Caco-2 (cell line): ENCODE data around the gene C16orf54. TPM values are rescaled to one million over a fixed set of nuclear protein-coding genes. Genes with fewer than 3 reads are reported as not detected.
"Not testable (repeated sequence)": the region's sequence is repeated elsewhere in the genome, so short reads cannot be mapped to it uniquely, and the experiment has no call there.

Source experiments
- BruUV-seq: library from RNA; stranded (reverse); fragments of 400-500 nt; replicated peaks from 2 replicates; lab custom pipeline; 2021; lab: Mats Ljungman, UMichigan
- CTCF ChIA-PET: fragments of 300-600 bp; sonication (Branson Sonifier 250); formaldehyde crosslinking; loops from one replicate; lab custom pipeline; 2022; ENCODE audit warnings: antibody characterized with exemption; lab: Charles Lee
- POLR2A ChIA-PET: fragments of 300-600 bp; sonication (Branson Sonifier 250); formaldehyde crosslinking; loops from one replicate; lab custom pipeline; 2022; ENCODE audit warnings: antibody characterized with exemption; lab: Charles Lee
- DNase-seq, 2 experiments: peaks; one replicate each; pipeline versions ENCODE4 v3.0.0 to v3.0.0-alpha.2; 2020 to 2022
- H3K27me3 ChIP-seq: replicated peaks from 2 replicates; pipeline ENCODE4 v1.6.0; 2011; ENCODE audit warnings: low read length; ENCODE audit not compliant: control insufficient read depth, insufficient read depth
- H3K36me3 ChIP-seq: 2 replicates; pipeline ENCODE4 v1.5.1; 2011; ENCODE audit warnings: low read length; ENCODE audit not compliant: control insufficient read depth, insufficient read depth
- H3K4me1 ChIP-seq: fragments of 250-450 bp; sonication (Bioruptor Pico); 2 replicates; pipeline ENCODE4 v1.5.1; 2020; ENCODE audit warnings: mild to moderate bottlenecking
- H3K4me3 ChIP-seq: 2 replicates; pipeline ENCODE4 v1.5.1; 2011; ENCODE audit warnings: low read depth, mild to moderate bottlenecking, control low read depth, low read length
- H3K9me3 ChIP-seq: fragments of 250-450 bp; sonication (Bioruptor Pico); 2 replicates; pipeline ENCODE4 v1.5.1; 2020; ENCODE audit warnings: mild to moderate bottlenecking, moderate library complexity
- H3K27ac Mint-ChIP-seq: one replicate; pipeline ENCODE4 v1.8.0; 2022; ENCODE audit warnings: mixed read lengths; ENCODE audit not compliant: unreplicated experiment
- H3K27me3 Mint-ChIP-seq: one replicate; pipeline ENCODE4 v1.8.0; 2022; ENCODE audit warnings: mixed read lengths; ENCODE audit not compliant: insufficient read depth, unreplicated experiment
- H3K36me3 Mint-ChIP-seq: one replicate; pipeline ENCODE4 v1.8.0; 2022; ENCODE audit warnings: mild to moderate bottlenecking, mixed read lengths; ENCODE audit not compliant: insufficient read depth, unreplicated experiment
- H3K4me1 Mint-ChIP-seq: one replicate; pipeline ENCODE4 v1.8.0; 2022; ENCODE audit warnings: low read depth, mixed read lengths; ENCODE audit not compliant: unreplicated experiment
- H3K4me3 Mint-ChIP-seq: one replicate; pipeline ENCODE4 v1.8.0; 2022; ENCODE audit warnings: mild to moderate bottlenecking, moderate library complexity, mixed read lengths; ENCODE audit not compliant: unreplicated experiment
- H3K9me3 Mint-ChIP-seq: one replicate; pipeline ENCODE4 v1.8.0; 2022; ENCODE audit warnings: mixed read lengths; ENCODE audit not compliant: unreplicated experiment
- CTCF ChIP-seq, 2 experiments: fragments of 200-600 bp in 1 of 2; IDR thresholded peaks; 1 replicate in 1 of 2; 2 replicates in 1 of 2; pipeline versions ENCODE4 v1.5.1 to v1.8.0; 2011 to 2022; ENCODE audit warnings: antibody characterized with exemption in 1 of 2, control low read depth in 1 of 2, inconsistent platforms in 1 of 2, low read depth in 1 of 2, low read length in 1 of 2, mild to moderate bottlenecking in 1 of 2, moderate library complexity in 1 of 2; ENCODE audit not compliant: insufficient read depth in 1 of 2, severe bottlenecking in 1 of 2, unreplicated experiment in 1 of 2
- intact Hi-C: fragments of 100-400 bp; cut with micrococcal nuclease; formaldehyde crosslinking; loops from one replicate; pipeline ENCODE4 v1.10.0; 2022; ENCODE audit not compliant: unreplicated experiment
- total RNA-seq: library from RNA; stranded (reverse); gene quantifications from 2 replicates; pipeline ENCODE4 v1.2.3, GENCODE V29; 2022

The C16orf54 gene
- total RNA-seq, 1 experiment from 2014 or later = not detected

- H3K27me3 Mint-ChIP-seq = no peaks in the 10 kb centered on the region
- no peak overlapping the region for H3K27ac Mint-ChIP-seq
- H3K36me3 ChIP-seq = no peaks in the 10 kb centered on the region
- H3K4me3 Mint-ChIP-seq = no peak overlapping the region
- POLR2A ChIA-PET = no interaction called here
- peaks cover 9% of the 10 kb centered on the region for H3K36me3 Mint-ChIP-seq
- H3K9me3 ChIP-seq = no peaks in the 10 kb centered on the region
- H3K9me3 Mint-ChIP-seq = no peaks in the 10 kb centered on the region
- intact Hi-C loops = no loop called here
- no peak for TF ChIP-seq CTCF (IDR thresholded peaks at IDR 0.05; ENCODE audit: insufficient read depth in 1 of 2, low read depth in 1 of 2, low read length in 1 of 2, severe bottlenecking in 1 of 2, unreplicated experiment in 1 of 2)
- peaks cover 14% of the 10 kb centered on the region for H3K4me1 Mint-ChIP-seq
- no peaks in the 10 kb centered on the region; the same call in 1 of the 2 replicates for H3K4me1 ChIP-seq
- H3K27me3 ChIP-seq = no peaks in the 10 kb centered on the region
- CTCF ChIA-PET = no interaction called here
- H3K4me3 ChIP-seq = no peak overlapping the region
- BruUV-seq = no TSS peak
- no peak for DNase-seq
These were observed 33.0 kb downstream of the C16orf54 start for GRCh38 chr16:29712809-29713208.

GRCh38 chr16:29710227-29711219 is 35.3 kb downstream of the C16orf54 start:
- CTCF ChIA-PET = interaction anchor here (0.9 kb wide), 1 partner anchor 10 kb away, joined by 4 read pairs; no protein-coding TSS in a partner anchor
- no peaks in the 10 kb centered on the region for H3K9me3 Mint-ChIP-seq
- no peaks in the 10 kb centered on the region for H3K27me3 ChIP-seq
- peaks cover 9% of the 10 kb centered on the region for H3K36me3 Mint-ChIP-seq
- H3K4me3 Mint-ChIP-seq = no peak overlapping the region
- TF ChIP-seq CTCF (IDR thresholded peaks at IDR 0.05; ENCODE audit: insufficient read depth in 1 of 2, low read depth in 1 of 2, low read length in 1 of 2, severe bottlenecking in 1 of 2, unreplicated experiment in 1 of 2) = peak; percentile 54 to 64
- peak in 1 of 2 experiments; percentile 56 for DNase-seq
- no peaks in the 10 kb centered on the region for H3K27me3 Mint-ChIP-seq
- peaks cover 14% of the 10 kb centered on the region for H3K4me1 Mint-ChIP-seq
- H3K36me3 ChIP-seq = no peaks in the 10 kb centered on the region
- POLR2A ChIA-PET = no interaction called here
- BruUV-seq = no TSS peak
- intact Hi-C loops = loop anchor here (1.0 kb wide), 1 partner anchor 10 kb away; no protein-coding TSS in a partner anchor
- no peaks in the 10 kb centered on the region; the same call in 1 of the 2 replicates for H3K4me1 ChIP-seq
- no peaks in the 10 kb centered on the region for H3K9me3 ChIP-seq
- peak overlapping the region; percentile 36 for H3K27ac Mint-ChIP-seq
- no peak overlapping the region for H3K4me3 ChIP-seq

- H3K4me3 ChIP-seq, BruUV-seq, H3K27me3 ChIP-seq, H3K9me3 Mint-ChIP-seq, H3K4me3 Mint-ChIP-seq, POLR2A ChIA-PET, DNase-seq, H3K36me3 ChIP-seq, H3K27ac Mint-ChIP-seq, H3K9me3 ChIP-seq, H3K36me3 Mint-ChIP-seq, H3K4me1 ChIP-seq, H3K27me3 Mint-ChIP-seq: not testable (repeated sequence)
- CTCF ChIA-PET = interaction anchor here (0.6 kb wide), 1 partner anchor 109 kb away, joined by 3 read pairs; no protein-coding TSS in a partner anchor
- intact Hi-C loops = loop anchor here (1.0 kb wide), 1 partner anchor 9 kb away; no protein-coding TSS in a partner anchor
- H3K4me1 Mint-ChIP-seq = peaks cover 14% of the 10 kb centered on the region
These were observed 36.1 kb downstream of the C16orf54 start for GRCh38 chr16:29709657-29710056.
